ENCODE results near the gene PITPNC1. TPM values are rescaled to one million over a fixed set of nuclear protein-coding genes. Genes with fewer than 3 reads are reported as not detected.
A peak's percentile ranks its signal among the peaks of the same experiment; 100 is the strongest.

Gene PITPNC1
- total RNA-seq, 4 donors from 2014 or later: 1.9 to 12.4 (median 5.2) TPM

DNA sequence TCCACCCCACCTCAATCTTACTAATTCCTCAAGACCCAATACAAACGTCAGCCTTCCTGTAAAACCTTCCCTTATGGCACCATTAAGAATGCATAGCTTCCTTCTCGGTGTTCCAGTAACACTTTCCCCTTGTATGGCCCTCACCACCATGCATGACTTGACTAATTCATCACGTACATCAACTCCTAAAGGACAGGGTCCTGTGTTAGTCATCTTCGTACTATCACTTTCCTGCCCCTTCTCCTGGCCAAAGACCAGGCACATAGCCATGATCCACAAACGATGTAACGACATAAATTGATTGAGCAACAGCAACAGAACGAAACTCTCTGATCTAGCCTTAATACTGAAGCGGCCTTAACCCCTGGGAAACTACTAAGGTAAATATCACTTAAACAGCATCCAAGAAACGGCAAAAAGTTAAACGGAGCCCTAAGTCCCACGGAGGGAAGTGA, 11.3 kb upstream of the PITPNC1 start:
- DNase-seq: no peak
- Histone ChIP-seq H3K4me1 (peaks cover 0 to 28% (median 10%) of the 10 kb centered on the region in 4 donors), H3K36me3 (peaks cover 0 to 4% (median 0%) of the 10 kb centered on the region in 3 donors), H3K27ac (peak overlapping the region; percentile 85 to 93 (median 90)), H3K9me3 (no peaks in the 10 kb centered on the region), H3K27me3 (no peaks in the 10 kb centered on the region), H3K4me3 (peak overlapping the region; percentile 64 to 95 (median 80))
- no peak for TF ChIP-seq POLR2A (IDR thresholded peaks at IDR 0.05)
- no peak for TF ChIP-seq CTCF (IDR thresholded peaks at IDR 0.05)

GRCh38 chr17:67366193-67367157, 10.6 kb upstream of the PITPNC1 start, which contains the start of gene PSMD12:
Gene PSMD12 (minus strand): TSS chr17:67366577. CDS start chr17:67366519, 58 bp downstream.
- H3K27me3 ChIP-seq: no peaks in the 10 kb centered on the region
- H3K9me3 ChIP-seq: no peaks in the 10 kb centered on the region
- TF ChIP-seq POLR2A (IDR thresholded peaks at IDR 0.05) (peak; percentile 61 to 79), CTCF (IDR thresholded peaks at IDR 0.05) (no peak)
- H3K4me1 ChIP-seq: peaks cover 0 to 28% (median 10%) of the 10 kb centered on the region in 4 donors
- DNase-seq: peak; percentile 92 to 97 (median 95)
- H3K4me3 ChIP-seq: peak within 1 kb of the TSS; percentile 64 to 95 (median 80)
- H3K27ac ChIP-seq: peak within 1 kb of the TSS; percentile 85 to 93 (median 90)
- H3K36me3 ChIP-seq: peaks cover 0 to 4% (median 0%) of the 10 kb centered on the region in 3 donors

GRCh38 chr17:67369676-67370075, 7.4 kb upstream of the PITPNC1 start:
- no peak overlapping the region for H3K4me3 ChIP-seq
- H3K27ac ChIP-seq: no peak overlapping the region
- TF ChIP-seq CTCF (IDR thresholded peaks at IDR 0.05) (no peak), POLR2A (IDR thresholded peaks at IDR 0.05) (no peak)
- no peaks in the 10 kb centered on the region for H3K9me3 ChIP-seq
- DNase-seq: no peak
- H3K4me1 ChIP-seq: peaks cover 0 to 14% (median 3%) of the 10 kb centered on the region in 4 donors
- H3K36me3 ChIP-seq: no peaks in the 10 kb centered on the region
- H3K27me3 ChIP-seq: no peaks in the 10 kb centered on the region

GRCh38 chr17:67372751-67373150, 4.3 kb upstream of the PITPNC1 start:
- Histone ChIP-seq H3K4me1 (peaks cover 0 to 9% (median 0%) of the 10 kb centered on the region in 4 donors), H3K27me3 (no peaks in the 10 kb centered on the region), H3K27ac (no peak overlapping the region), H3K4me3 (no peak overlapping the region), H3K9me3 (no peaks in the 10 kb centered on the region), H3K36me3 (no peaks in the 10 kb centered on the region)
- DNase-seq: no peak
- TF ChIP-seq CTCF (IDR thresholded peaks at IDR 0.05) (no peak), POLR2A (IDR thresholded peaks at IDR 0.05) (no peak)

GRCh38 chr17:67374329-67375053, 2.6 kb upstream of the PITPNC1 start:
- Histone ChIP-seq H3K36me3 (no peaks in the 10 kb centered on the region), H3K4me3 (no peak overlapping the region), H3K4me1 (peaks cover 0 to 16% (median 2%) of the 10 kb centered on the region in 4 donors), H3K9me3 (no peaks in the 10 kb centered on the region), H3K27me3 (no peaks in the 10 kb centered on the region), H3K27ac (no peak overlapping the region)
- peak; percentile 55 to 87 (median 81) for TF ChIP-seq CTCF (IDR thresholded peaks at IDR 0.05)
- no peak for TF ChIP-seq POLR2A (IDR thresholded peaks at IDR 0.05)
- DNase-seq: peak; percentile 88 to 96 (median 93)

Data from Peyer's patch (tissue), 4 donors.